Liver (tissue), 4 donors: ENCODE measurements around the gene TTI1. TPM values are rescaled to one million over a fixed set of nuclear protein-coding genes. Genes with fewer than 3 reads are reported as not detected.

Source experiments
- polyA plus RNA-seq, 2 donors: library from polyadenylated mRNA; stranded (reverse) in 1 of 2; unstranded in 1 of 2; fragments of 200-250 nt in 1 of 2; fragments of >200 nt in 1 of 2; fragmentation: Nextera tagmentation in 1 of 2; extraction: Ambion mirVana in 1 of 2; gene quantifications; one replicate each; pipeline versions ENCODE4 v1.2.1 to v1.2.3, GENCODE V29; 2013 to 2015
- total RNA-seq, 2 donors: library from RNA; depleted of rRNA; stranded (reverse); fragments of >200 nt; gene quantifications; one replicate each; pipeline ENCODE4 v1.2.3, GENCODE V29; 2014
- donor health status: healthy.
- donor health status: healthy.
- donor health status: healthy.

TTI1 gene
- total and polyA plus RNA-seq, 4 donors: 4.6 to 20.4 (median 11.3) TPM

Other genes with a start within 250 kb of the TTI1 start
- under 1 TPM; 0.50 to 0.79 TPM for gene VSTM2L, start 130.3 kb downstream of the TTI1 start, total RNA-seq
- gene VSTM2L, start 130.3 kb downstream of the TTI1 start, polyA plus RNA-seq: under 1 TPM; 0.31 to 0.62 TPM
- gene RPRD1B, start 290 bp upstream of the TTI1 start, total RNA-seq: 10 to 100 TPM; 26.9 to 34.3 TPM
- 10 to 100 TPM in 1 of 2 donors, 1 to 10 TPM in 1; 5.8 to 31.9 TPM for gene RPRD1B, start 290 bp upstream of the TTI1 start, polyA plus RNA-seq
- gene TGM2, start 131.8 kb upstream of the TTI1 start, total RNA-seq: 100 to 1,000 TPM; 120 to 260 TPM
- gene TGM2, start 131.8 kb upstream of the TTI1 start, polyA plus RNA-seq: 100 to 1,000 TPM; 106 to 375 TPM
- 1 to 10 TPM in 1 of 2 donors, under 1 TPM in 1; 0.09 to 1.4 TPM for gene KIAA1755, start 227.3 kb upstream of the TTI1 start, total RNA-seq
- gene KIAA1755, start 227.3 kb upstream of the TTI1 start, polyA plus RNA-seq: 1 to 10 TPM in 1 of 2 donors, under 1 TPM in 1; 0.29 to 1.3 TPM